Epithelial cell of proximal tubule (primary cell): ENCODE results near the gene DGCR2. TPM values are rescaled to one million over a fixed set of nuclear protein-coding genes. Genes with fewer than 3 reads are reported as not detected.

Source experiments
- DNase-seq: peaks from one replicate; pipeline ENCODE4 v3.0.0-alpha.2; 2011; ENCODE audit warnings: low read depth
- H3K4me3 ChIP-seq: 2 replicates; pipeline ENCODE4 v1.5.1; 2011; ENCODE audit warnings: low read depth, mild to moderate bottlenecking, low read length
- CTCF ChIP-seq: conservative IDR thresholded peaks from 2 replicates; pipeline ENCODE4 v1.5.1; 2012; ENCODE audit warnings: low read depth, mild to moderate bottlenecking, low read length
- total RNA-seq: library from RNA; depleted of rRNA; stranded (reverse); fragments of >200 nt; gene quantifications from 2 replicates; pipeline ENCODE4 v1.2.3, GENCODE V29; 2015

DGCR2 gene
- total RNA-seq, 1 donor from 2014 or later: 51.7 TPM

DNA sequence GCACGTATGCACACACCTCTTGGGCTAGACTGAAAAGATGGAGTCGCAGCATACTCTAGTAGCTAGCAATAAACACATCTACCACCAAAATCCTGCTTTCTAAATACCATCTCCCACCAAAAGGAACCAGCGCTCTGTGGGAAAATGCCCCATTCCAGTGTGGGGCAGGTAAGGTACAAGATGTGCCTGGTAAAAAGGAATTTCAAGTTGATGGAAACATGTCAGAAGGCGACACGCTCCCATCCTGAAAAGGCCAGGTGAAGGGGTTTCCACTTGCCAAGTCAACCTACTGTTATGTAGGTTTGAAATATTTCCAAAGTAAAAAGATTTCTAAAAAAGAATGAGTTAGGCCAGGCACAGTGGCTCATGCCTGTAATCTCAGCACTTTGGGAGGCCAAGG is 8.8 kb downstream of the DGCR2 start:
- no peak for DNase-seq
- no peak for TF ChIP-seq CTCF
- no peak overlapping the region for H3K4me3 ChIP-seq

GRCh38 chr22:19111584-19111983 is 10.6 kb downstream of the DGCR2 start:
- no peak overlapping the region for H3K4me3 ChIP-seq
- no peak for DNase-seq
- no peak for TF ChIP-seq CTCF

DNA sequence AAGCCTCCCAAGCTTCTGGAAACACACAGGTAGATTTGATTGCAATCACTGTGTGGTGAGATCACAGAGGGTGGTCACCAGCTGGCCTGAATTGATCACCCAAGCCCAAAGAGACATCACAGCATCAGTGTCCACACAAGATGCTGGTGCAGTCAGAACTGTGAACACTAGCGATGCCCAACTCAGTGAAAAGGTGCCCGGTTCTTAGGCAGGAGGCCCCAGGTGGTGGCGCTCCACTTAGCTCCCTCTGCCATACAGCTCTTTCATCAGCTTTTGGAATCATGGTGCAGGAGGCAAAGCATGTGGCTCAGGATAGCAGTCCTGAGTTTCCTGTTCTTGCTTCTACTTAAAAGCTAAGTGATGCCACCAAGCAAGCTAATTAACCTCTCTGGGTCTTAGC is 11.1 kb downstream of the DGCR2 start:
- no peak overlapping the region for H3K4me3 ChIP-seq
- no peak for DNase-seq
- no peak for TF ChIP-seq CTCF

GRCh38 chr22:19110646-19111045 is 11.6 kb downstream of the DGCR2 start:
- DNase-seq: no peak
- TF ChIP-seq CTCF: no peak
- no peak overlapping the region for H3K4me3 ChIP-seq

- no peak overlapping the region for H3K4me3 ChIP-seq
- no peak for DNase-seq
- TF ChIP-seq CTCF: no peak
Observed at GRCh38 chr22:19110064-19110458, 12.2 kb downstream of the DGCR2 start.

DNA sequence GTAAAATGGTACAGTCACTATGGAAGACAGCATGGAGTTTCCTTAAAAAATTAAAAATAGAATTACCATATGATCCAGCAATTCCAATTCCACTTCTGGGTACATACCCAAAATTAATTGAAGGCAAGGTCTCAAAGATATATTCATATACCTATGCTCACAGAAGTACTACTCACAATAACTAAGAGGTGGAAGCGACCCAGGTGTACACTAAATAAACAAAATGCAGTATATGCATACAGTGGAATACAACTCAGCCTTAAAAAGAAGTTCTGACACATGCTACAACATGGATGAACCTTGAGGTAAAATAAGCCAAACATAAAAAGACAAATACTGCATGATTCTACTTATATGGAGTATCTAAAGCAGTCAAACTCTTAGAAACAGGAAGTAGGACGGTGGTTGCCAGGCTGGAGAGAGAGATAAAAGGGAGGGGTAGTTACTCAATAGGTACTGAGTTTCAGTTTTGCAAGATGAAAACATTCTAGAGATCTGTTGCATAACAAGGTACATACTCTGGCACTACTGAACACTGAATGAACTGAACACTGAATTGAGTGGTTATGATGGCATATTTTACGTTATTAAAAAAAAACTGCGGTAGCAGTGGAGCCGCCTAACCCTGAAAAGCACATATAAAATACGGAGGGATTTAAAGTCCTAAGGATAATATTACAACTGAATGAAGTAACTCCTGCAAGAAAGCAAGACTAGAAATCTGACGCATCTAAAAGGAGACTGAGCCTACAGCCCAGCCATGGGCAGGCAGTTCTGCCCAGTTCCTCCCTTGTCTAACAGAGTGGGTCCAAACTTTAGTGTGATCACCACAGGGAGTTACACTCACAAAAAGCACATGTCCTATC is 12.8 kb downstream of the DGCR2 start:
- H3K4me3 ChIP-seq: no peak overlapping the region
- no peak for DNase-seq
- TF ChIP-seq CTCF: no peak

DNA sequence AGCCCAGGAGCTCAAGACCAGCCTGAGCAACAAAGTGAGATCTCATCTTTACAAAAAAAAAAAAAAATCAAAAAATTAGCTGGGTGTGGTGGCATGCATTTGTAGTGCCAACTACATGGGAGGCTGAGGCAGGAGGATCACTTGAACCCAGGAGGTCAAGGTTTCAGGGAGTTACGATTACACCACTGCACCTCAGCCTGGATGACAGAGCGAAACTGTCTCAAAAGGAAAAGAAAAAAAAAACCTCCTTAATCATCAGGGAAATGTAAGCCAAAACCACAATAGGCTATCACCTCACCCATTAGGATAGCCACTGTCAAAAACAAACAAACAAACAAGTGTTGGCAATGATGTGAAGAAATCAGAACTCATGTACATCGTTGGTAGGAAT is 13.4 kb downstream of the DGCR2 start:
- DNase-seq: no peak
- no peak overlapping the region for H3K4me3 ChIP-seq
- no peak for TF ChIP-seq CTCF
